GM12872 (cell line): Measurements from ENCODE around the gene ARHGEF25.

ENCODE experiments used
- TF ChIP-seq, protein P1 (sequence below): IDR thresholded peaks from 3 replicates; pipeline ENCODE4 v1.5.1; 2011; ENCODE audit warnings: low read depth, mild to moderate bottlenecking, low read length, moderate library complexity; ENCODE audit not compliant: insufficient read depth

ARHGEF25 gene

GRCh38 chr12:57637364-57637763 lies 26.1 kb downstream of the ARHGEF25 start:
- TF ChIP-seq, protein P1, sequence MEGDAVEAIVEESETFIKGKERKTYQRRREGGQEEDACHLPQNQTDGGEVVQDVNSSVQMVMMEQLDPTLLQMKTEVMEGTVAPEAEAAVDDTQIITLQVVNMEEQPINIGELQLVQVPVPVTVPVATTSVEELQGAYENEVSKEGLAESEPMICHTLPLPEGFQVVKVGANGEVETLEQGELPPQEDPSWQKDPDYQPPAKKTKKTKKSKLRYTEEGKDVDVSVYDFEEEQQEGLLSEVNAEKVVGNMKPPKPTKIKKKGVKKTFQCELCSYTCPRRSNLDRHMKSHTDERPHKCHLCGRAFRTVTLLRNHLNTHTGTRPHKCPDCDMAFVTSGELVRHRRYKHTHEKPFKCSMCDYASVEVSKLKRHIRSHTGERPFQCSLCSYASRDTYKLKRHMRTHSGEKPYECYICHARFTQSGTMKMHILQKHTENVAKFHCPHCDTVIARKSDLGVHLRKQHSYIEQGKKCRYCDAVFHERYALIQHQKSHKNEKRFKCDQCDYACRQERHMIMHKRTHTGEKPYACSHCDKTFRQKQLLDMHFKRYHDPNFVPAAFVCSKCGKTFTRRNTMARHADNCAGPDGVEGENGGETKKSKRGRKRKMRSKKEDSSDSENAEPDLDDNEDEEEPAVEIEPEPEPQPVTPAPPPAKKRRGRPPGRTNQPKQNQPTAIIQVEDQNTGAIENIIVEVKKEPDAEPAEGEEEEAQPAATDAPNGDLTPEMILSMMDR, result no peak

DNA sequence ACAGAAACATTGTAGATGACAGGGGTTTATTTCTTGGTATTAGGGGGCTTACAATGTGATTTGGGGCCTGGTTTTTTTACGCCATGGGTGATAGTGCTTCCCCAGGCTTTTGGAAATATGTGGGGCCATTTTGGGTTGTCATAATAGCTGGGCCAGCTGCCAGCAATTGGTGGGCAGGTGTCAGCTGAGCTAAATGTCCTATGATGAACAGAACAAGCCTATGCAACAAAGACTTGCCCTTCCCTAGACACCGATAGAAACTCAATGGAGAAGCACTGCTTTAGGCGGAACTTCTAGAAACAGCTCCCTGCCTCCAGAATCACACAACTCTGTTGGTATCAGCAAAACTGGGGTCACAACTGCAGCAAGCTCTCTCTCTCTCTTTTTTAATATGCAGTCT lies 26.9 kb downstream of the ARHGEF25 start:
- TF ChIP-seq, protein P1, result no peak

DNA sequence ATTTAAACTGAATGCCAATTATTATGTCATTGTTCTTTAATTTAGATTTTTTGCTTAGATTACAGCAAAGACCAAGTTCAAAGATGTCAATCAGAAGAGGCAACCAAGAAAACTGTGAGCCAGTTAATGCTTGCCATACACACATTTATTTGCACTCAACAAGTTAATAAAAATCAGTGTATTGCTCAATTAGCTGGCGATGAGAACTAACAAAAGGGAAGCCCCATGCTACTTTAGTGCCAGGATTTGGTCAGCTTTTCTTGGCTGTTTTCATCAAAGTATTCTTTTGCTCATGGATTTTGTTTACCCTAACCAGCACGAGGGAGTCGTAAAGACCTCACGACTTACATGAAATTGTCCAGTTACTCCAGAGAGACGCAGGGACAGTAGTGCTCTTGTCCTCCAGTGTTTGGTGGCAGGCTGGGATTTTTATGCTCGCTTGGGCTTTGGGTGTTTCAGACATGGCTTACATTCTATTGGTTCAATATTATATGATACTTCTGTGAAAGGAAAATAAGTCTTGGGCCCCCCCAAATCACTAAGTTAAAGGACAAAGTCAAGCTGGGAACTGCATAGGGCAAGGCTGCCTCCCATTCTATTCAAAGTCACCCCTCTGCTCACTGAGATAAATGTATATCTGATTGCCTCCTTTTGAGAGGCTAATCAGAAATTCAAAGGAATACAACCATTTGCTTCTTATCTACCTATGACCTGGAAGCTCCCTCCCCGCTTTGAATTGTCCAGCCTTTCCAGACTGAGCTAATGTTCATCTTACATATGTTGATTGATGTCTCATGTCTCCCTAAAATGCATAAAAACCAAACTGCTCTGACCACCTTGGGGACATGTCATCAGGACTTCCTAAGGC lies 29.2 kb downstream of the ARHGEF25 start:
- TF ChIP-seq, protein P1, result no peak

DNA sequence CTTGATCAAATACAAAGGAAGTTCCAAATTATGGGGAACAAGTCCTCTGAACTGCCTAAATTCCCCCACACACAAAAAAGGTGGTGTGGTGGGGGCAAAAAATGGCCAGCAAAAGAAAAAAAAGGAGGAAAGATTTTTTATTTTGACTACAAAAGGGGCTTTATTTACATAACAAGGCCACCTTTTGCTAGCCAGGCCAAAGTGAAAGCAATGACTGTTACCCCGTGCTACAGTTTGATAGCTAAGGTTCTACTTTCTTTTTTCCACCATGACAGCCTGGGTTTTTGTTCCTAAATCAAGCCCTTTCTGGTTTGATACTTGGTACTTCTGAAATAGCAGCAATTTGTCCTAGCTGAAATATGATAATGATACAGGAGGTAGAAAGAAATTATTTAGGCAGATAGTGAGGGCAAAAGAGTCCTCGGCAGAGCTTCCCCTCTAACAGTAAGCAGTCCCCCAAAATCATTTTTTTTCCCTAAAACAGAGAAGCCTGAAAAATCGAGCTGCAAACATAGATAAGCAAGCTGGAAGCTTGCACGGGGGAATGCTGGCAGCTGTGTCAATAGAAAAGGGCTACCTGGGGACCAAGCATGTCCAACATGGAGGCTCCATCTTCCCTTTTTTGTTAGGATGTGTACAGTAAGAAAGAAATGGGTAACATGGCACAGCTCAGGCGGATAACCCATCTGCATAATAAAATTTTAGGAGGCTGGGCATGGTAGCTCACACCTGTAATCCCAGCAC lies 30.6 kb downstream of the ARHGEF25 start:
- TF ChIP-seq, protein P1, result no peak

DNA sequence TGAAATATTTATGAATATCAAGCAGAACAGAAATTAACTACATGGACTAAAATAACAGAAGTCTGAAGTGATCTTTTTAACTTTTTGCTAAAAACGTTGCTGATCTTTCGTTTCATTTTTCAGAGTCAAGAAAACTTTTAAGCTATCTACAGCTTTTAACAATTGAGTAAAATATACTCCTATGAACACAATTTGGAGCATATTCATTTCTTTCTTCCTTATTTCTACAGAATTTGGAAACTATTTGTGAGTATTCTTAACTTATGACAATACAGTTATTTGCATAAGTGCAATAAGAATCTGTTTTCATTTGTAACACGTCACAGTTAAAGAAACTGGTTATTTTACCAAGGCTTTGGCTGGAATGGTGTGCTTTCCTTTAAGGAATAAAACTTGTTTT lies 42.8 kb downstream of the ARHGEF25 start:
- TF ChIP-seq, protein P1, result no peak

DNA sequence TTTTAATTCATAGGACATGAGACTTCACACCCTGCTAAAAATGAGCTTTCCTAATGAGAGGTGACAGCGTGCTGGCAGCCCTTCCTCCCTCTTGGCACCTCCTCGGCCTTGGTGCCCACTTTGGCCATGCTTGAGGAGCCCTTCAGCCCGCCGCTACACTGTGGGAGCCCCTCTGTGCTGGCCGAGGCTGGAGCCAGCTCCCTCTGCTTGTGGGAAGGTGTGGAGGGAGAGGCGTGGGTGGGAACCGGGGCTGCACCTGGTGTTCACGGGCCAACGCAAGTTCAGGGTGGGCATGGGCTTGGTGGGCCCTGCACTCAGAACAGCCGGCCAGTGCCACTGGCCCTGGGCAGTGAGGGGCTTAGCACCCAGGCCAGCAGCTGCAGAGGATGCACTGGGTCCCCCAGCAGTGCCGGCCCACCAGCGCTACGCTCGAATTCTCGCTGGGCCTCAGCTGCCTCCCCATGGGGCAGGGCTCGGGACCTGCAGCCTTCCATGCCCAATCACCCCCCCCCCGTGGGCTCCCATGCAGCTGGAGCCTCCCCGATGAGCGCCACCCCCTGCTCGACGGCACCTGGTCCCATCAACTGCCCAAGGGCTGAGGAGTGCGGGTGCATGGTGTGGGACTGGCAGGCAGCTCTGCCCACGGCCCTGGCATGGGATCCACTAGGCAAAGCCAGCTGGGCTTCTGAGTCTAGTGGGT lies 44.5 kb downstream of the ARHGEF25 start:
- TF ChIP-seq, protein P1, result no peak

DNA sequence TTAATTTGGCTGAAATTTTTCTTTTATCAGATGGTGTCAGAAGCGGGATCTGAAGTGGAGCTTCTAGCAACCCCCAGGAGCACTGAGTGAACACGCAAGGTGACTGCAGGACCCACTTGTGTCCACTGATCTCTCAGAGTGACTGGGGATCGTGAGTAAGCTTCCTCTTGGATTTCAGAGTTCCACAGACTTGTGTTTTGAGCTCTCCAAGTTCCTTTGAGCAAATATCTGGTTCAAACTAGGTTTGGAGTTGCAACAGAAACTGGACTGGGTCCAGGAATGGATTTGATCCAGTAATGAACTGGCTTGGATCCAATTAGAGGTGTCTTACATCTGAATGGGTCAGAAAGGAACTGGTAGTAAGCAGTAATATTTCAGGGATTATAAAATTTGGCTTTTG lies 46.5 kb downstream of the ARHGEF25 start:
- TF ChIP-seq, protein P1, result no peak
